SU-DHL-6 (cell line): ENCODE results near the gene FERMT3.

Source experiments
- EZH2phosphoT487 ChIP-seq: fragments of 200-600 bp; sonication (generic), shearing (Covaris generic); conservative IDR thresholded peaks from 2 replicates; pipeline ENCODE4 v1.6.1; 2018; ENCODE audit warnings: mild to moderate bottlenecking, antibody characterized with exemption, low read length, moderate library complexity, mixed read lengths
- TF ChIP-seq, protein P1 (sequence below): fragments of 200-600 bp; sonication (generic); IDR thresholded peaks from one replicate; pipeline ENCODE4 v1.5.1; 2017; ENCODE audit warnings: antibody characterized with exemption, mild to moderate bottlenecking, low read length, moderate library complexity; ENCODE audit not compliant: insufficient read depth, poor library complexity, severe bottlenecking

DNA sequence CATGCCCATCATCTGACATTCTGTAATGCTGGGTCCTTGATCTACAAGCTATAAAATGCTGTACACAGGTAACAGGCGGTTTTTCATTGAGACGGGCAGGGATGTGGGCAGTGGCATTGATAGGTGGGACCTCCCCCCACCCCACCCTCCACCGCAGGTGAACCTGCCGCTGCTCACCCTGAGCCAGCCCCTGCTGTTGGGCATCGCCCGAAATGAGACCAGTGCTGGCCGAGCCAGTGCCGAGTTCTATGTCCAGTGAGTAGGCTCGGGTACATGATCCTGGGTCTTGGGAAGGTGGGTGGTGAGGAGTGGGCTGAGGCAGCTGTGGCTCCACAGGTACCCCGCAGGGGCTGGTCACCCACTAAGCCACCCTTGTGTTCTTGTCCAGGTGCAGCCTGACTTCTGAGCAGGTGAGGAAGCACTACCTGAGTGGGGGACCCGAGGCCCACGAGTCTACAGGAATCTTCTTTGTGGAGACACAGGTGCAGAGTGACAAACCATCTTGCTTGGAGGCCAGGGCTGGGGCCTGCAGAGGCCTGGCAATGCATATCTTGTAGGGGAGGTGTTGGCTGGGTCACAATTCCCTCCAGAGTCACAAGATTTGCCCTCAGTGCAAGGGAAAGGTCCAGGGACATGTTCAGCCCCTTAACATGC, 22.7 kb downstream of the FERMT3 start:
- TF ChIP-seq, protein P1, sequence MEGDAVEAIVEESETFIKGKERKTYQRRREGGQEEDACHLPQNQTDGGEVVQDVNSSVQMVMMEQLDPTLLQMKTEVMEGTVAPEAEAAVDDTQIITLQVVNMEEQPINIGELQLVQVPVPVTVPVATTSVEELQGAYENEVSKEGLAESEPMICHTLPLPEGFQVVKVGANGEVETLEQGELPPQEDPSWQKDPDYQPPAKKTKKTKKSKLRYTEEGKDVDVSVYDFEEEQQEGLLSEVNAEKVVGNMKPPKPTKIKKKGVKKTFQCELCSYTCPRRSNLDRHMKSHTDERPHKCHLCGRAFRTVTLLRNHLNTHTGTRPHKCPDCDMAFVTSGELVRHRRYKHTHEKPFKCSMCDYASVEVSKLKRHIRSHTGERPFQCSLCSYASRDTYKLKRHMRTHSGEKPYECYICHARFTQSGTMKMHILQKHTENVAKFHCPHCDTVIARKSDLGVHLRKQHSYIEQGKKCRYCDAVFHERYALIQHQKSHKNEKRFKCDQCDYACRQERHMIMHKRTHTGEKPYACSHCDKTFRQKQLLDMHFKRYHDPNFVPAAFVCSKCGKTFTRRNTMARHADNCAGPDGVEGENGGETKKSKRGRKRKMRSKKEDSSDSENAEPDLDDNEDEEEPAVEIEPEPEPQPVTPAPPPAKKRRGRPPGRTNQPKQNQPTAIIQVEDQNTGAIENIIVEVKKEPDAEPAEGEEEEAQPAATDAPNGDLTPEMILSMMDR, result no peak
- TF ChIP-seq EZH2phosphoT487, result no peak
